ENCODE data around the gene KLHL18.
"Not testable (repeated sequence)": the region's sequence is repeated elsewhere in the genome, so short reads cannot be mapped to it uniquely, and the experiment has no call there.

KLHL18 gene

DNA sequence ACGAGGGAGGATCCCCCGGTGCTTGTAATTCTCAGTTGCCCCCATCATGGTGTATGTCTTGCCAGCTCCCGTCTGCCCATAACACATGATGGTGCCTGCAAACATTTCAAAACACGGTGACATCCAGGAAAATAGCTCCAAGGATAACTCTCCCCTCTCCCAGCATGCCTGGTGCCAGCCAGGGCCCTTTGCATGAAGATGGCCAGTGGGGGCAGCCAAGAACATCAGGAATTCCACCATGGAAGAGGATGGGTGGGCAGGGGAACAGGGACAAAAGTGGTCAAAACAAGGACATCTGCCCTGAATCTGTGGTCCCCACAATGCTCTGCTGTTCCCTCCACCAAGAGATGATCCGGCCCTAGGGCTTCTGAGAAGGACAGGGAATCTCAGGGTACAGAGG, 9.2 kb upstream of the KLHL18 start:
- in situ Hi-C loops (cut with MboI; ENCODE audit: low sequenced_read_pairs), result no loop called here

DNA sequence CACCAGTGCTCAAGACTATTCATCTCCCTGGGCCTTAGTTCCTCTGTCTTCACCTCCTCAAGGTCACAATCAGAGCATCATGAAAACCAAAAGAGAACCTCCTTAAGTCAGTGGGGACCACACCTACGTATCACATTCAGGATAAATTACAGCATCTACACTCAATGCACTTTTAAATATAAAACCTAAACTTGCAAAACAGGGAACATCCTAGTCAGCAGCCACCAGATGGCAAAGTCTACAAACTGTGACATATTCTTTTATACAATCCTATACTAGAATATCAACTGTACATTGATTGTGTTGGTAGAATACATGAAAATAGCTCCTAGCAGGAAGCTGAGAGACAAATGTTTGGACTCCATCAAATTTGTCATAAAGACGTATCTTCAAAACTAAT, 8.1 kb upstream of the KLHL18 start:
- in situ Hi-C loops (cut with MboI; ENCODE audit: low sequenced_read_pairs), result no loop called here

DNA sequence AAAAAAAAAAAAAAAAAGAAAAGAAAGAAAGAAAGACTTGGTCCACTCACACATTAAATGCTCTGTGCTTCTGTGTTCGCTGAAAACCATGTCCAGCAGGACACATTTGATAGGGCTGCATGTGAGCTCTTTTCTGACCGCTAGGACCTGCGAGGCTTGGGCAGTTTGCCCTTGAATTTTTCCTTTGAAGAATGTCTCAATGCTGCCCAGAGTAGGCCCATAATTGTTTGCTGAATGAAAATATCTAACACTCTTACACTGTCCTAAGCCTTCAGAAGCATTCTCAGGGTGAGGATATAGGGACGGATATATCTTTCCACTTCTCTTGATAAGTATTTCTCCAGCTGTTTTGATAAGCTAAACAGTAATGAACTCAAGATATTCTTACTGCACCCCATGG, 6.2 kb upstream of the KLHL18 start:
- in situ Hi-C loops (cut with MboI; ENCODE audit: low sequenced_read_pairs), result no loop called here

DNA sequence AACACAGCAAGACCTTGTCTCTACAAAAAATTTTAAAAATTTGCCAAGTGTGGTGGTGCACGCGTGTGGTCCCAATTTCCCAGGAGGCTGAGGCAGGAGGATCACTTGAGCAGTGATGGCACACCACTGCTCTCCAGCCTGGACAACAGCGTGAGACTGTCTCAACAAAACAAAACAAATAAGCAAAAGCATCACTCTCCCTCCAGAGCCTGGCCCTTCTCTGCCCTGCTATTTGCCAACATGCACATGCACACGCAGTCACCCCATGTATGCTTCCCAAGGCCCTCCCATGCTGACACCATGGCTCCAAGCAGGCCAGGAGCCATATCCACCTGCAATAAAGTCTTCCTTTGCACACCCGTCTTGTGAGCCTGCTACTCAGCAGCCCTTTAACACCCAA, 2.2 kb upstream of the KLHL18 start:
- in situ Hi-C loops (cut with MboI; ENCODE audit: low sequenced_read_pairs), result no loop called here

DNA sequence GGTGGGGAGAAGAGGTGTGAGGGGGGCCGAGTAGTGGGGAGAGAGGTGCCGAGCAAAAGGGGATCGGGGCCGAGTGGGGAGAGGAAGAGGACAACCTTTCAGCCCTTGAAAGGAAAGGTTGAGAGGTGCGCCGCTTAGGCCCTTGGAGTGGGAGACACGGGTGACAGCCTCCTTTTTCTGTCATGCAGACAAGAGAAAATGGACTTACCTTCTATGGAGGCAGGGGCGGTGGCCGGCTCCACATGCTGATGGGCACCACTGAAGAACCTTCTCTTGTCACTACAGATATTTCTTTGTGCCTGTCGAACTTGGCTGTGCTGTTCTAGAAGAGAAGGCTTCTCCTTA, 421 bp downstream of the KLHL18 start:
- in situ Hi-C loops (cut with MboI; ENCODE audit: low sequenced_read_pairs), result no loop called here

- in situ Hi-C loops (cut with MboI; ENCODE audit: low sequenced_read_pairs), result no loop called here
Observed at GRCh38 chr3:47283591-47284364, 1.0 kb downstream of the KLHL18 start.

DNA sequence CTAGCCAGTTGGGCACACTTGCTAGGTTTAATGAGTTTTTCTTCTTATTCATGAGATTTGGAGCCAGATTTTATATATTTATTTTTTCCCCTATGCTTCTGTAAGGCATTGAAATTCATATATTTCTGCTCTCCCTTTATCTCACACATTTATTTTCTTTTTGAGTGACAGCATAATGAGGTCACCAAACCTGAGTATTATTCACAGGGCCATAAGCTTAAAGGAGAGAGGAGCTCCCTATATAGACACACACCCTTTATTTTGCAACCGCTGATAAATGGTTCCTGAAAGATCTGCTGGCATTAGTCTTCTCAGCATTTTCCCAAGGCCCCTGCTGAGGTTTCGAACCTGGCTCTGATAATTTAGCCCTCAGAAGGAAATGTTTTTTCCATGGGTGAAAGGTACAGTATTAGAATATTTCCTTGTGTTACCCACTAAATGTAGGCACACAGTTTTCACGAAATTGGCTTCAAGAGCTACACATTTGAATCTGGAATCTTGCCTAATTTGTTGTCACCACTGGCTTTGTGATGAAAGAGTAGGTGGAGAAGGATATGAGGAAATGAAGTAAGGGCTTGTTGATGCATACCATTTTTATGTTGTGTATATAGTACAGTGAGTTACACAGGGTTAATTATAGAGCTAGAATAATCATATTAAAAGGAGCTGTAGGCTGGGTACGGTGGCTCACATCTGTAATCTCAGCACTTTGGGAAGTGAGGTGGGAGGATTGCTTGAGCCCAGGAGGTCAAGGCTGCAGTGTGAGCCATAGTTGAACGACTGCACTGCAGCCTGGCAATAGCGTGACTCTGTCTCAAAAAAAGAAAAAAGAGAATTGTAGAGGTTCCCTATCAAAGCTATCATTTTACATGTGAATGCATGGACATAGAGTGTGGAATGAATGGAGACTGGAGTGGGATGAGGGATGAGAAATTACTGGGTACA, 6.5 kb downstream of the KLHL18 start:
- in situ Hi-C loops (cut with MboI; ENCODE audit: low sequenced_read_pairs), result no loop called here

DNA sequence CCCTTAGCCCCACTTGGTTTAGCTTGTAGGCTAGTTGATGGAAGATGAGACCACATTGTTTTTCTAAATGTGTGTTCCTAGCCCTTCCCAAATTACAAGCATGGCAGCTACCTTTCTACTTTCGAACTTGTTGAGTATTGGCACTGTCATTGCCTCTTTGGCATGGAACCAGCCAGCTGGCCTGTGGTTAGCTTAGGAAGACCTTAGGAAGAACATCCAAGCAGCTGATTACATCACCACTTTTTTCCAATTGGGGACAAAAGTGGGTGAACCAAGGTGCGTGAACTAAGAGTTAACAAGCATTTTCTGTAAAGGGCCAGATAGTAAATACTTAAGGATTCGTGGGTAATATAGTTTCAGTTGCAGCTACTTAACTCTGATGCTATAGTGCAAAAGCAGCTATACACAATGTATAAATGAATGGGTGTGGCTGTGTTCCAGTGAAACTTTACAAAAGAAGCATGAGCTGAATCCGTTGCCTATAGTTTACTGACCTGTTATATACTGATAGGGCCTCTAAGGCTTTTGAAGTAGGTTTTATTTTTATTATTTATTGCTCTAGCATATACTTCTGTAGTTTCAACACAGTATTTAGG, 8.5 kb downstream of the KLHL18 start:
- in situ Hi-C loops (cut with MboI; ENCODE audit: low sequenced_read_pairs), result no loop called here

DNA sequence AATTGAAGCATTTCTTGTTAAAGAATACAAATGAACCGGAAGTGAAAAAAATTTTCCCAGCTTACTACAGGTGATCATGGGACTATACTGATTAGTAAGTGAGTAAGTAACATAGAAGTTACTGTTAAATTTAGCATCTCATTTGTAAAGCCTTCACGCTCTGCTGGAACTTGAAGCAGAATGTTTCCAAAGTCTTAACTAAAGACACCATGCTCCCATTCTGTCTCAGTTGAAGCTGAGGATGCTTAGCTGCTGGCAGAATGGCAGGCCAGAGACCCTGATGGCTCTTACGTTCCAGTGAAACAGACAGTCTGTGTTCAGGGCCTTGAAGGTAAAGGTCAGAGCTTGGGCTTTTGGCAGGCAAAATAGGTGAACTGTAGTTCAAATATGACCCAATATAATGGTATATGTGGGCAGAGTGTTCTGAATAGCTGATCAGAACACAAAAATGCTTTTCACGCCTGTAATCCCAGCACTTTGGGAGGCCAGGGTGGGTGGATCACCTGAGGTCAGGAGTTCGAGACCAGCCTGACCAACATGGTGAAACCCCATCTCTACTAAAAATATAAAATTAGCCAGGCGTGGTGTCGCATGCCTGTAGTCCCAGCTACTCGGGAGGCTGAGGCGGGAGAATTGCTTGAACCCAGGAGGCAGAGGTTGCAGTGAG, 9.1 kb downstream of the KLHL18 start:
- in situ Hi-C loops (cut with MboI; ENCODE audit: low sequenced_read_pairs), result not testable (repeated sequence)

DNA sequence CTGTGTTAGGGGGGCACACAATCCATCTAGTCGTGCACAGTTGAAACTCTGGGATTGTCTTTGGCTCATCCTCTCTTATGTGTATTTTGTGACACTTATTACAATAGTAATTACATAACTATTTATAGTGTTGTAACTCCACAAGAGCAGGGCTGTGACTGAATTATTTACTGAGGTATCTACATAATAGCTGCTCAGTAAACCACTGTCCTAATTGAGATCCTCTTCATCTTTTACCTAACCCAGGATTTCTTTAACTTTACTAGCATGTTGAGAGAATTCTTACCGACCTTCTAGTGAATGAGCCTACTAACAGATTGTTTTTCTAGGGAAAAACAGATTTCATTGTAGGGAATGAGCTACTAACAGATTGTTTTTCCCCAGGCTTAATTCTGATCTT, 11.1 kb downstream of the KLHL18 start:
- in situ Hi-C loops (cut with MboI; ENCODE audit: low sequenced_read_pairs), result no loop called here

DNA sequence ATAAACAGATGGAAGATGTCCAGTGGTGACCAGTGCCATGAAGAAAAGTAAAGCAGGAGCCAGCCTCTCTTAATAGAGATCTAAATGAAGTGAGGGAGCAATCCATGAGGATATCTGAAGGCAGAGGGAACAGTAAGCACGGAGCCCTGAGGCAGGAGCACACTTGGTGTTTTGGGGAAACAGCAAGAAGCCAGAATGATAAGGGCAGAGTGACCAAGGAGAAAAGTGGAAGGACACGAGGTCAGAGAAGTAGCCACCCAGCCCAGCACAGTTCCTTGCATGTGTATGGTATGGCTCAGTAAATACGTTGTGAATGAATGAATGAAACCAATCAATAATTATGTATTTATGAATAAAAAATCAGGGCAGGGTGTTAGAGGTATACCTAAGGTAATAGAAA, 11.6 kb downstream of the KLHL18 start:
- in situ Hi-C loops (cut with MboI; ENCODE audit: low sequenced_read_pairs), result no loop called here

DNA sequence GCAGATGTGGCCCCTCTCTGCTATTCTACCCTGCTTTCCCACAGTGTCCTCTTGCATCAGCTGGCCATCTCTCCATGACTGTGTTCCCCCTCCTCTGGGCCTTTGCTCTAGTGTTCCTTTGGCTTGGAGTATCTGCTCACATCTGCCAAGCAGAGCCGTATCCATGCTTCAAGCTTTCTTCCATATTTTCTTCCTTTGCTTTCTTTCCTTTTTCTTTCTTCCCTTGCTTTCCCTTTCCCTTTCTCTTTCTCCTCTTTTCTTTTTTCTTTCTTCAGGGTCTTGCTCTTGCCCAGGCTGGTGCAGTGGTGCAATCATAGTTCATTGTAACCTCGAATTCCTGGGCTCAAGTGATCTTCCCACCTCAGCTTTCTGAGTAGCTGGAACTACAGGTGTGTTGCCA, 12.6 kb downstream of the KLHL18 start:
- in situ Hi-C loops (cut with MboI; ENCODE audit: low sequenced_read_pairs), result no loop called here

DNA sequence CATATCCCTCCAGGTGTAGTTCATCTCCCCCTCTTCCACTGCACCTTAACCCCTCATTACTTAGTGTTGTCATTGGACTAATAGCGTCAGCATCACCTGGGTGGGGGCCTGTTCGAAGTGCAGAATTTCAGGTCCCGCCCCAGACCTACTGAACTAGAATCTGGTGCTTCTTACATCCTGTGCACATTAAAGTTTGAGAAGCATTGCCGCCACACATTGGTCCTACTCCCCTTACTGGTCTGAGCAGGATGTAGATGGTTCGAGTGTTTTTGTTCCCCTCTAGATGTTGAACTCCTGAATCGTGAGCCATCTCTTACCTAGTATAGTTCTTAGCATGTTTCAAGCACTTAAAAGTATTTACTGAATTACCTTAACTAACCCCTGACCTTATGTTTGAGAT, 13.2 kb downstream of the KLHL18 start:
- in situ Hi-C loops (cut with MboI; ENCODE audit: low sequenced_read_pairs), result no loop called here

DNA sequence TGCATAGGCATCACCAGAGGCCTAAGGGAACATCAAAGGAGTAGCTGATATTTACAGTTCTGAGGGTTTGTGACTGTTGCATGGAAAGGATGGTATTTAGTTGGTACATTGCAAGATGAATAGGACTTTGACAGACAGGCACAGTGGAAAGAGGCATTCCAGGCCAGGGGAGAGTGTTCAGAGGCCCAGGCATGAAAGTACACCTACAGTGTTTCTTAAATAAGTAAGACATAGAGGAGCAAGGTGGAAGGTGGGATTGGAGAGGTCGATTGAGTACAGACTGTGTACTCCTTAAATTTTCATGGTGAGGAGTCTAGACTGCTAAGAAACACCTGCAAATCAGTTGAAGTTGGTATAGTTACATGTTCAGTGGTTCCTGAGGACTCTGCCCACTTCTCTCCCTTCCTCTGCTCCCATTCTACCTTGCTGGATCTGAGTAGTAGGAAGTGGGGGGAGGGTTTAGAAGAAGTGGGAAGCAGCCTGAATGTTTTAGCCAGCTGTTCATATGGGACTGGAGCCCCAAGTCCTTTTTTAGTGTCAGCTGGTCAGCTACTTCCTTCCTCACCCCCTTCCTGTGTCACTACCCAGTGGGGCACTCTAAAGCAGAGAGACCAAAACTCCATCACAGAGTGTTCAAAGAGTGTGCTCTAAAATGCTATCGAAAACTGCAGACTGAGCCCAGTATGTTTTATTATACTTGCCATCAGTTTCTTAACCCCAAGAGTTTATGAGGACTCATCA, 14.0 kb downstream of the KLHL18 start:
- in situ Hi-C loops (cut with MboI; ENCODE audit: low sequenced_read_pairs), result no loop called here

DNA sequence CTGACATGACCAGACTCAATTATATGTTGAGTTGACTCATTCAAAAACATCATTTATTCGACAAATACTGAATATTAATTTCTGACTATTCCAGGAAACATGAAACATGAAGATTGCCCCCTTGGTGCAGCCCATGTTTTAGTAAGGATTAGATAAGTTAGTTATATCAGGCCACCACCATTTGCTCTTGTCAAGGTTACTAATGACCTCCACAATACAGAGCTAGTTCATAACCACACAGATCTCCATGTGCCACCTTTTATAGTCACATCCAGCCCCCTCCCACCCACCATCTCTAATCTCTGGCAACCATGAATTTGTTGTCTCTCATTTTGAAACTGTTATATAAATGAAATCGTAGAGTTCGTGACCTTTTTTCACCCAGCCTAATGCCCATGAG, 15.7 kb downstream of the KLHL18 start:
- in situ Hi-C loops (cut with MboI; ENCODE audit: low sequenced_read_pairs), result no loop called here

- in situ Hi-C loops (cut with MboI; ENCODE audit: low sequenced_read_pairs), result no loop called here
Observed at GRCh38 chr3:47299381-47300318, 16.9 kb downstream of the KLHL18 start.

GRCh38 chr3:47301456-47301855, 18.7 kb downstream of the KLHL18 start:
- in situ Hi-C loops (cut with MboI; ENCODE audit: low sequenced_read_pairs), result no loop called here

DNA sequence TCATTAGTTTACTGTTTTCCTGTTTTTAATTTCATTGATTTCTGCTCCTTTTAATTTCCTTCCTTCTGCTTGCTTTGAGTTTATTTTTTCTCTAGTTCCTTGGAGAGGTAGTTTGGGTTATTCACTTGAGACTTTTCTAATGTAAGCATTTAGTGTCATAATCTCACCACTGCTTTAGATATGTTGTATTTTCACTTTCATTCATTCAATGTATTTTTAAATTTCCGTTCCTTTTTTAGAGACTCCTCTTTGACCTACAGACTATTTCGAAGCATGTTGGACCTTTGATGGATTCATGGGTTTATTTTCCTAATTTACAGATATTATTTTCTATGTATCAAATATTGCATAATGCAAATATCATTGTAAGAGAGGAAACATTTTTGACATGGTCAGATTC, 23.3 kb downstream of the KLHL18 start:
- in situ Hi-C loops (cut with MboI; ENCODE audit: low sequenced_read_pairs), result no loop called here

- in situ Hi-C loops (cut with MboI; ENCODE audit: low sequenced_read_pairs), result not testable (repeated sequence)
Observed at GRCh38 chr3:47309231-47309630, 26.5 kb downstream of the KLHL18 start.

- in situ Hi-C loops (cut with MboI; ENCODE audit: low sequenced_read_pairs), result no loop called here
Observed at GRCh38 chr3:47310391-47310790, 27.6 kb downstream of the KLHL18 start.

Measured in HL-60/S4 treated with phorbol 12-myristate 13-acetate at 8.2 ng/mL for 4 days and 3 days (cell line).